H1 (cell line): ENCODE data around the gene LDLRAD4. TPM values are rescaled to one million over a fixed set of nuclear protein-coding genes. Genes with fewer than 3 reads are reported as not detected.

Experiments used
- CTCF ChIA-PET: fragments of 300-600 bp; sonication (Branson Sonifier 250); formaldehyde crosslinking; loops from one replicate; lab custom pipeline; 2021; ENCODE audit not compliant: partially characterized antibody; lab: Charles Lee
- POLR2A ChIA-PET: fragments of 300-600 bp; sonication (Branson Sonifier 250); formaldehyde crosslinking; loops from one replicate; lab custom pipeline; 2021; ENCODE audit warnings: inconsistent platforms; ENCODE audit not compliant: partially characterized antibody; lab: Charles Lee
- DNase-seq, 2 experiments: peaks; one replicate each; pipeline versions ENCODE4 v3.0.0 to v3.0.0-alpha.2; 2010 to 2022; ENCODE audit warnings: low spot score in 2 of 2, low read depth in 1 of 2, mixed read lengths in 1 of 2
- FAIRE-seq: peaks from 2 replicates; lab custom pipeline; 2011; peaks lifted over from hg19 to GRCh38; lab: Jason Lieb, UNC
- H2AFZ ChIP-seq: 2 replicates; pipeline ENCODE4 v1.8.1; 2012; ENCODE audit warnings: low read length, inconsistent platforms
- H2AK5ac ChIP-seq: 2 replicates; pipeline ENCODE4 v1.6.1; 2013; ENCODE audit warnings: low read depth, low read length
- H2BK120ac ChIP-seq: replicated peaks from 2 replicates; pipeline ENCODE3; 2013; ENCODE audit warnings: low read depth, low read length, inconsistent platforms
- H2BK12ac ChIP-seq: 2 replicates; pipeline ENCODE4 v1.6.1; 2013; ENCODE audit warnings: low read depth, low read length
- H2BK15ac ChIP-seq: 2 replicates; pipeline ENCODE4 v1.6.1; 2013; ENCODE audit warnings: low read length
- H2BK20ac ChIP-seq: 2 replicates; pipeline ENCODE4 v1.6.1; 2013; ENCODE audit warnings: low read length
- H2BK5ac ChIP-seq: 2 replicates; pipeline ENCODE4 v1.6.1; 2013; ENCODE audit warnings: low read depth, low read length
- H3K14ac ChIP-seq: 2 replicates; pipeline ENCODE4 v1.6.1; 2013; ENCODE audit warnings: inconsistent platforms; ENCODE audit not compliant: insufficient read length
- H3K18ac ChIP-seq: 2 replicates; pipeline ENCODE4 v1.6.1; 2013; ENCODE audit warnings: low read length; ENCODE audit errors: extremely low read depth
- H3K23ac ChIP-seq: 2 replicates; pipeline ENCODE4 v1.6.1; 2013; ENCODE audit warnings: inconsistent platforms; ENCODE audit not compliant: insufficient read length
- H3K23me2 ChIP-seq: 2 replicates; pipeline ENCODE4 v1.6.1; 2013; ENCODE audit warnings: low read depth, low read length
- H3K27ac ChIP-seq: 2 replicates; pipeline ENCODE4 v1.6.1; 2011; ENCODE audit warnings: low read depth, low read length, inconsistent platforms
- H3K27me3 ChIP-seq, 4 experiments: replicated peaks in 1 of 4; 1 replicate in 1 of 4; 2 replicates in 3 of 4; pipeline versions ENCODE4 v1.6.1 to v1.8.1; 2011 to 2013; ENCODE audit warnings: low read length in 3 of 4, mild to moderate bottlenecking in 3 of 4, inconsistent platforms in 2 of 4, mixed read lengths in 2 of 4, moderate library complexity in 1 of 4; ENCODE audit not compliant: control insufficient read depth in 3 of 4, insufficient read depth in 3 of 4; ENCODE audit errors: extremely low read depth in 1 of 4
- H3K36me3 ChIP-seq, 4 experiments: 2 replicates each; pipeline versions ENCODE4 v1.6.1 to v1.8.1; 2011 to 2013; ENCODE audit warnings: mild to moderate bottlenecking in 4 of 4, low read length in 3 of 4, moderate library complexity in 2 of 4, control low read depth in 1 of 4, inconsistent platforms in 1 of 4; ENCODE audit not compliant: insufficient read depth in 4 of 4, control insufficient read depth in 2 of 4
- H3K4ac ChIP-seq: replicated peaks from 2 replicates; pipeline ENCODE3; 2013; ENCODE audit warnings: low read length, low read depth, mixed read lengths, inconsistent platforms; ENCODE audit not compliant: insufficient read length
- H3K4me1 ChIP-seq, 4 experiments: replicated peaks in 1 of 4; 1 replicate in 1 of 4; 2 replicates in 3 of 4; pipeline versions ENCODE4 v1.6.1 to v1.8.1; 2011 to 2013; ENCODE audit warnings: low read length in 3 of 4, inconsistent platforms in 2 of 4, mixed read lengths in 1 of 4; ENCODE audit not compliant: insufficient read depth in 4 of 4, control insufficient read depth in 3 of 4
- H3K4me2 ChIP-seq, 2 experiments: 2 replicates each; pipeline versions ENCODE4 v1.6.1 to v1.8.1; 2011 to 2013; ENCODE audit warnings: low read depth in 2 of 2, low read length in 2 of 2, control low read depth in 1 of 2, inconsistent platforms in 1 of 2, mild to moderate bottlenecking in 1 of 2; ENCODE audit not compliant: insufficient read depth in 1 of 2
- H3K4me3 ChIP-seq, 4 experiments: fragments of 200-600, 300-600 bp in 1 of 4; sonication (generic), shearing (Covaris generic), sonication (Bioruptor Twin) in 1 of 4; 2 replicates each; pipeline versions ENCODE4 v1.5.1 to v1.8.1; 2011 to 2016; ENCODE audit warnings: low read length in 4 of 4, low read depth in 3 of 4, control low read depth in 2 of 4, inconsistent platforms in 2 of 4, mild to moderate bottlenecking in 2 of 4, mixed read lengths in 1 of 4, moderate library complexity in 1 of 4; ENCODE audit not compliant: insufficient read depth in 2 of 4; ENCODE audit errors: extremely low read depth in 1 of 4
- H3K56ac ChIP-seq: replicated peaks from 2 replicates; pipeline ENCODE3; 2013; ENCODE audit warnings: low read depth, mild to moderate bottlenecking, mixed read lengths, low read length, inconsistent platforms; ENCODE audit not compliant: insufficient read length
- H3K79me1 ChIP-seq: 2 replicates; pipeline ENCODE4 v1.6.1; 2013; ENCODE audit warnings: low read depth, low read length, control low read depth
- H3K79me2 ChIP-seq, 2 experiments: 2 replicates each; pipeline versions ENCODE4 v1.6.1 to v1.8.1; 2012 to 2013; ENCODE audit warnings: low read length in 2 of 2, mild to moderate bottlenecking in 2 of 2, inconsistent platforms in 1 of 2; ENCODE audit not compliant: insufficient read depth in 2 of 2, control insufficient read depth in 1 of 2
- H3K9ac ChIP-seq, 4 experiments: replicated peaks in 1 of 4; 1 replicate in 1 of 4; 2 replicates in 3 of 4; pipeline versions ENCODE4 v1.6.1 to v1.8.1; 2011 to 2013; ENCODE audit warnings: low read depth in 3 of 4, low read length in 3 of 4, control low read depth in 2 of 4, mild to moderate bottlenecking in 2 of 4, moderate library complexity in 2 of 4, inconsistent platforms in 1 of 4; ENCODE audit errors: extremely low read depth in 1 of 4
- H3K9me3 ChIP-seq, 2 experiments: 2 replicates each; pipeline versions ENCODE4 v1.6.1 to v1.8.1; 2012 to 2013; ENCODE audit warnings: mild to moderate bottlenecking in 2 of 2, moderate library complexity in 2 of 2, control low read depth in 1 of 2, inconsistent platforms in 1 of 2, low read depth in 1 of 2, low read length in 1 of 2, mixed read lengths in 1 of 2; ENCODE audit not compliant: insufficient read depth in 2 of 2
- H4K20me1 ChIP-seq, 2 experiments: replicated peaks in 1 of 2; 2 replicates each; pipeline versions ENCODE3 to v1.8.1; 2011 to 2013; ENCODE audit warnings: inconsistent platforms in 2 of 2, low read length in 2 of 2, mild to moderate bottlenecking in 1 of 2; ENCODE audit not compliant: insufficient read depth in 2 of 2, control insufficient read depth in 1 of 2
- H4K5ac ChIP-seq: 2 replicates; pipeline ENCODE4 v1.6.1; 2013; ENCODE audit warnings: low read length, low read depth, mixed read lengths, inconsistent platforms; ENCODE audit not compliant: insufficient read length
- H4K8ac ChIP-seq: 2 replicates; pipeline ENCODE4 v1.8.0; 2013; ENCODE audit warnings: mild to moderate bottlenecking, moderate library complexity, low read length, inconsistent platforms; ENCODE audit not compliant: insufficient read depth; ENCODE audit errors: extremely low read depth
- H4K91ac ChIP-seq: replicated peaks from 2 replicates; pipeline ENCODE3; 2013; ENCODE audit warnings: low read length, mixed read lengths, inconsistent platforms; ENCODE audit not compliant: insufficient read length
- BACH1 ChIP-seq: IDR thresholded peaks from 2 replicates; pipeline ENCODE4 v1.6.1; 2012; ENCODE audit warnings: low read length, improper control_type of control experiment
- CBX8 ChIP-seq: fragments of 300-800, 300-1000 bp; sonication (generic); IDR thresholded peaks from 2 replicates; pipeline ENCODE4 v1.7.1; 2016; ENCODE audit warnings: low read depth, low read length, borderline replicate concordance
- CEBPB ChIP-seq: IDR thresholded peaks from 2 replicates; pipeline ENCODE4 v1.6.1; 2012; ENCODE audit warnings: low read depth, low read length
- CHD1 ChIP-seq: IDR thresholded peaks from 2 replicates; pipeline ENCODE4 v1.6.1; 2012; ENCODE audit warnings: low read depth, low read length, improper control_type of control experiment
- POLR2A ChIP-seq, 2 experiments: IDR thresholded peaks; 1 replicate in 1 of 2; 2 replicates in 1 of 2; pipeline ENCODE4 v1.6.1; 2011; ENCODE audit warnings: low read depth in 2 of 2, low read length in 2 of 2, mild to moderate bottlenecking in 2 of 2; ENCODE audit errors: control extremely low read depth in 1 of 2
- RNF2 ChIP-seq: fragments of 200-900, 300-1000 bp; sonication (generic); IDR thresholded peaks from 2 replicates; pipeline ENCODE4 v1.7.1; 2016; ENCODE audit warnings: borderline replicate concordance, low read depth, mild to moderate bottlenecking, antibody characterized with exemption, low read length; ENCODE audit not compliant: poor library complexity, severe bottlenecking; ENCODE audit errors: missing control alignments
- TAF7 ChIP-seq: optimal IDR thresholded peaks from 2 replicates; pipeline ENCODE3; 2011; ENCODE audit warnings: low read depth, mild to moderate bottlenecking, inconsistent platforms, low read length, moderate library complexity, borderline replicate concordance
- WGBS, 2 experiments: shearing (Covaris generic) in 1 of 2; methylation state at CpG; one replicate each; pipeline versions ENCODE4 v1.1.6 to v1.1.7; 2013 to 2015; ENCODE audit warnings: low lambda C conversion rate in 2 of 2, mixed read lengths in 2 of 2, inconsistent platforms in 1 of 2, low coverage in 1 of 2, missing lambda C conversion rate in 1 of 2; ENCODE audit not compliant: insufficient replicate concordance in 2 of 2, insufficient coverage in 1 of 2, insufficient read length in 1 of 2; ENCODE audit errors: extremely low coverage in 1 of 2, missing lambda C conversion rate in 1 of 2; 5-methylcytosine and 5-hydroxymethylcytosine counted together
- polyA plus RNA-seq, 7 experiments: library from polyadenylated mRNA; depleted of rRNA in 3 of 7; stranded (reverse) in 5 of 7; unstranded in 2 of 7; fragments of >200 nt in 5 of 7; fragments of 200-250 nt in 2 of 7; gene quantifications; 1 replicate in 5 of 7; 2 replicates in 1 of 7; 4 replicates in 1 of 7; pipeline versions ENCODE4 v1.2.1 to v1.2.3, GENCODE V29; 2011 to 2013; ENCODE audit warnings: missing spikeins in 2 of 7, mixed read lengths in 2 of 7
- total RNA-seq: library from RNA; stranded (reverse); fragmentation: NEBNext Ultra II Directional; extraction: Animal tissue kit (Norgen Biotek cat#: 25700); gene quantifications from 2 replicates; pipeline ENCODE4 v1.2.1, GENCODE V29; 2021

Gene LDLRAD4
- total and polyA plus RNA-seq, 2 of the 8 experiments (the other 6 are each of a cell fraction or from before 2014, with no cell fraction given): 0.77 to 1.4 TPM

DNA sequence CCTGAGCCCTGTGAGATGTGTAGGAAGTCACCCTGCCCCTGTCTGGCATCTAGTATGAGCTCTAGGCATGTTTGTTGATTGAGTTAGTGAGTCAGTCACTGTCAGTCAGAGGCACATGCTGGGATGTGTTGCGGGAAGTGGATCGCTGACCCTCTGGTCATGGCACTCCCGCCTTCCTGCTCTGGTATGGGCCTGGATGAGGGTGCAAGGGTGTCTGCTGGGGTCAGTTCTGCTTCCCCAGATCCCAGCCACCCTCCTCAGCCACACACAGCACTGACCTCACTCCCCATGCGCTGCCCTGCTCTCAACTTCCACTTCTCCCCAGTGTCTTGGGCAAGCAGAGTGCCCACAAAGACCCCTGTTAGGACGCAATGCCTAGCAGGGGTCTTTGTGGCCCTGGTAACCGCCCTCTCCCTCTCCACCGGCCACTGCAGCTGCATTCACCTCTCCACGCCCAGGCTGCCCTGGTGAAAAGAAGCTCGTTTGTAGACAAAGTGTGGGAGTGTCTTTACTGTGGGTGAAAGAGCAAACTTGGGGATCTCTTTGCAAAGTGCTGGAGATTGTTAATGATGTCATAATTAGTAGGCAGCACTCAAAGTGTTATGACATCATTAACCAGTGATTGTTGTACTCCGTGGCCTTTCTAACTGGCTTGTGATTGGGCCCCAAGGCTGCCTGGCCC is 252.1 kb downstream of the LDLRAD4 start:
- Histone ChIP-seq H3K9me3 (no peaks in the 10 kb centered on the region), H3K23me2 (no peaks in the 10 kb centered on the region), H3K27me3 (no peaks in the 10 kb centered on the region), H2BK5ac (no peak overlapping the region; the same call in 1 of the 2 replicates), H2BK120ac (no peak overlapping the region), H2BK15ac (no peak overlapping the region), H2BK20ac (no peak overlapping the region), H3K79me1 (no peaks in the 10 kb centered on the region), H3K27ac (no peak overlapping the region), H2AK5ac (no peak overlapping the region), H3K4me2 (no peak overlapping the region), H3K56ac (no peak overlapping the region), H3K14ac (no peak overlapping the region), H3K36me3 (no peaks in the 10 kb centered on the region), H3K18ac (no peak overlapping the region), H2BK12ac (no peak overlapping the region), H3K4ac (no peak overlapping the region), H3K79me2 (no peaks in the 10 kb centered on the region), H2AFZ (no peak overlapping the region), H3K4me3 (no peak overlapping the region), H3K4me1 (peaks cover 0 to 3% (median 2%) of the 10 kb centered on the region in 4 experiments; a peak in 4 of 7 replicates), H4K20me1 (no peaks in the 10 kb centered on the region), H4K91ac (no peak overlapping the region), H3K23ac (no peak overlapping the region), H4K5ac (no peak overlapping the region), H3K9ac (no peak overlapping the region), H4K8ac (no peak overlapping the region)
- CTCF ChIA-PET: interaction anchor here (1.6 kb wide), 1 partner anchor 11 kb away, joined by 4 read pairs; no protein-coding TSS in a partner anchor
- POLR2A ChIA-PET: no interaction called here
- no peak for DNase-seq
- WGBS, 2 experiments: 91% methylated on average over 10 of the region's 10 CpGs; no CpG with 5 or more reads in 1 of the 2 experiments
- no peak for FAIRE-seq
- no peak for TF ChIP-seq CEBPB
- TF ChIP-seq POLR2A (IDR thresholded peaks at IDR 0.05; ENCODE audit: control extremely low read depth in 1 of 2, low read depth in 2 of 2, low read length in 2 of 2): no peak
- no peak for TF ChIP-seq RNF2
- no peak for TF ChIP-seq TAF7
- no peak for TF ChIP-seq CHD1
- TF ChIP-seq CBX8: no peak
- TF ChIP-seq BACH1: no peak
